GM12873 (cell line): ENCODE results near the gene NXPH1.

Experiments used
- CTCF ChIP-seq: IDR thresholded peaks from 2 replicates; pipeline ENCODE4 v1.5.1; 2012; ENCODE audit warnings: low read depth, mild to moderate bottlenecking, moderate library complexity, low read length, control low read depth; ENCODE audit not compliant: insufficient read depth; ENCODE audit errors: missing control alignments

NXPH1 gene

GRCh38 chr7:8581842-8582241, 148.4 kb downstream of the NXPH1 start:
- no peak for TF ChIP-seq CTCF

DNA sequence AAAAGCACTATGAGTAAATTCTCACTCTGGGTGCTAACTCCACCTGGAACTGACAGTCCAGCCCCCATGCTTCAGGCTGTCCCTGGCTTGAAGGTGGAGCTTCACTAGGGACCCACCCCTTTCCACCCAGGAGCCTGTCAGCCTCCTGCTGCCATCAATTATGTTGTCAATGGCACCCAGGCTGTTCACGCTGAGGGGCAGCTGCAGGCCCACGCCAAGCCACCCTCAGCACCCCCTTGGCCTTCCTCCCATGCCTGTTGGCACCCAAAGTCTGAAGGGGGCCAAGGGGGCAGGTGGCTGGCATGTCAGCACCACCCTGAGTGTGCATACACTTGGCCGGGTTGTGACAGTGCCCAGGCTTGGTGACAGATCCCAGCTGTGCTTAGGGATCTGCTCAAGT, 149.3 kb downstream of the NXPH1 start:
- TF ChIP-seq CTCF, result no peak

DNA sequence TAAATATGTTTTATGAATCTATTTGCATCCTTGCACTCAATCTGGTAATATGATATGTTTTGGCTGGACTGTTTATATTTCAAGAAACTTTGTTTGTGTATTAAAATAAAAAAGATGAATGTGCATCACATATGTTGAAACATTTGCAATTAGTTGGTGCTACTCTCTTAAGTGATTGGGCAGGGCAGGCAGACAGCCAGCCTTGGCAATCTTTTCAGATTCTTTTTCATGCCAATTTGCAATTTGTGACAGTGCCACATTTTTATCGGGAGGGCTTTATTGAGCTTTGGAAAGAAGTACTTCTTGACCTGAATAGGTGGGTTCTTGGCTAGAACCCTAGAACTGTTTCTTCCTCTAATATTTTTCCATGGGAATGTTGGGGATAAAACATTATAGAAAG, 152.2 kb downstream of the NXPH1 start:
- TF ChIP-seq CTCF, result no peak

- no peak for TF ChIP-seq CTCF
Observed at GRCh38 chr7:8590225-8590624, 156.8 kb downstream of the NXPH1 start.

DNA sequence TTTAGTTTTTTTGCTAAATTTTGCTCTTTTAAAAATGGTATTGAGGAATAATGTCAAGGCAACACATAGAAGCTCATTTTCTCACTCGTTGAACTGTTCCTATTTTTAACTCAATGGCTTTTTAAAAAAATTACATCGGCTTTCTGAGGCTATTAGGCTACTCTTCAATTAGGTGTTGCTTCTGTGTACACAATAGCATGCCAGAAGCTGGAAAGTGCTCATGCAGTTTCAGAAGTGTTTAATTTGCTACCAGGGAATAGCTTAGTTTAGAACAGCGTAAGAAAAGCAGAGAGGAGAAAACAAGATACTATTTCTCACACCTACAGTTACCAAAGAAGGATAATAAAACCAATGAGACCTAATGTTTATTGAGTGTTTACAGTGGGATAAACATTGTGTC, 157.4 kb downstream of the NXPH1 start:
- TF ChIP-seq CTCF, result no peak

DNA sequence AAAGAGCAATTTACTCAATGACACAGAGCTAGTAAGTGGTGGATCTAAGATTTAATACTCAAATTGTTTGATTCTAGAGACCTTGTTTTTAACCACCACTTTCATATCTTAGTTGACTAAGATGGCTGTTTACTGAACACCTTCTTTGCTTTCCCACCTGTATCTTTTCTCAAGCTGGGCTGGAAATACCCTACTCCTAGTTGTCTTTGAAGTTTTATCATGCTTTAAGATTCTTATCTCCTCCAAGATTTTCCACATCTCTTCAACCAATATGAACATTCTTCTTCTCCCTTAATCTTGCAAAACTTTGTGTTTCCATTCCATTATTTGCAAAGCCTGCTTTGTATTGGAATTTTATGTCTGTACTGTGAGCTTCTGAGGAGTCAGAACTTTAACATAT, 157.9 kb downstream of the NXPH1 start:
- TF ChIP-seq CTCF, result no peak

GRCh38 chr7:8592167-8592566, 158.8 kb downstream of the NXPH1 start:
- no peak for TF ChIP-seq CTCF

DNA sequence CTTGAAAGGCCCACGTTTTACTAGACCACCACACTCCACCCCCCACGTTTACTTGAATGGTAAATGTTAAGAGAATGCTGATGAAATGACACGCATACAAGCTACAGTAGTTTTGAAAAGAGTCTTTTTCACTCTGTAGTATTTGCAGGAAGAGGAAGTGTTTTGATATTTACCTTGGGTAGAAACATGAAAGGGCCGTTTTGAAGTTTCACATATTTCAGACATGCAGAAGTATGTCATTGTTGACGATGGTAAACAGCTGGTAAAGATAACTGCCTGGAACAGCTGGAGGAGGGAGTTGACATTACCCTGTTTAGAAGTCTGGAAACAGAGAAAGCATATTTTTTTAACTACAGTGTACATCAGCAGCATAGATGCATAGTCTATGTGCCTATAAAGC, 160.7 kb downstream of the NXPH1 start:
- no peak for TF ChIP-seq CTCF
